ENCODE results near the gene APELA. TPM values are rescaled to one million over a fixed set of nuclear protein-coding genes. Genes with fewer than 3 reads are reported as not detected.

Gene APELA
- polyA plus RNA-seq, 3 donors, result not detected

- no peaks in the 10 kb centered on the region for H3K36me3 Mint-ChIP-seq
- H3K9ac ChIP-seq (ENCODE audit: insufficient read depth, low read length, poor library complexity, severe bottlenecking), result no peak overlapping the region
- 96% methylated on average over 3 of the region's 5 CpGs for WGBS (ENCODE audit: insufficient coverage)
- H3K27me3 ChIP-seq (ENCODE audit: control insufficient read depth in 2 of 2, insufficient read depth in 2 of 2, low read length in 2 of 2), result no peaks in the 10 kb centered on the region
- H3K27ac ChIP-seq (ENCODE audit: low read depth in 1 of 2, low read length in 2 of 2), result no peak overlapping the region
- intact Hi-C loops (cut with micrococcal nuclease), result no loop called here
- no peak for TF ChIP-seq CTCF (IDR thresholded peaks at IDR 0.05)
- no peaks in the 10 kb centered on the region for H3K36me3 ChIP-seq (replicated peaks in 1 of 2; ENCODE audit: control insufficient read depth in 1 of 2, insufficient read depth in 2 of 2, low read length in 2 of 2)
- peaks cover 0 to 6% (median 1%) of the 10 kb centered on the region in 7 donors for H3K9me3 Mint-ChIP-seq
- no peak for DNase-seq
- no peaks in the 10 kb centered on the region for H4K20me1 ChIP-seq (ENCODE audit: insufficient read depth, low read length)
- peaks cover 0 to 12% of the 10 kb centered on the region in 2 donors for H3K4me1 ChIP-seq (ENCODE audit: control insufficient read depth in 1 of 2, insufficient read depth in 2 of 2, low read length in 2 of 2)
- H3K4me3 Mint-ChIP-seq, result no peak overlapping the region
- no peaks in the 10 kb centered on the region for H3K9me3 ChIP-seq (replicated peaks in 1 of 2; ENCODE audit: control insufficient read depth in 1 of 2, insufficient read depth in 1 of 2, low read length in 2 of 2)
- H3K79me2 ChIP-seq (ENCODE audit: insufficient read depth, low read length), result no peaks in the 10 kb centered on the region
- H3K4me3 ChIP-seq (replicated peaks in 1 of 3; ENCODE audit: low read depth in 2 of 3, low read length in 3 of 3), result no peak overlapping the region
- no peak overlapping the region for H2AFZ ChIP-seq (ENCODE audit: insufficient read depth, low read depth, low read length, poor library complexity, severe bottlenecking)
- peak overlapping the region in 1 of 7 donors; percentile 50 for H3K27ac Mint-ChIP-seq
- peaks cover 10% of the 10 kb centered on the region for H3K4me1 Mint-ChIP-seq
- peaks cover 0 to 1% (median 0%) of the 10 kb centered on the region in 3 donors for H3K27me3 Mint-ChIP-seq (ENCODE audit: low read depth in 3 of 3)
- no peak overlapping the region for H3K4me2 ChIP-seq (replicated peaks; ENCODE audit: extremely low read depth, low read length, poor library complexity, severe bottlenecking)
These were observed 27.4 kb downstream of the APELA start for GRCh38 chr4:164904336-164904735.

- Mint-ChIP-seq H3K4me1 (peaks cover 10% of the 10 kb centered on the region), H3K9me3 (peaks cover 0 to 8% (median 3%) of the 10 kb centered on the region in 7 donors), H3K27me3 (ENCODE audit: low read depth in 3 of 3) (peaks cover 0 to 1% (median 0%) of the 10 kb centered on the region in 3 donors), H3K4me3 (peak overlapping the region in 1 of 2 donors; percentile 48), H3K36me3 (no peaks in the 10 kb centered on the region), H3K27ac (no peak overlapping the region)
- Histone ChIP-seq H3K4me3 (replicated peaks in 1 of 3; ENCODE audit: low read depth in 2 of 3, low read length in 3 of 3) (no peak overlapping the region), H4K20me1 (ENCODE audit: insufficient read depth, low read length) (no peaks in the 10 kb centered on the region), H3K27ac (ENCODE audit: low read depth in 1 of 2, low read length in 2 of 2) (no peak overlapping the region), H3K79me2 (ENCODE audit: insufficient read depth, low read length) (no peaks in the 10 kb centered on the region), H3K36me3 (replicated peaks in 1 of 2; ENCODE audit: control insufficient read depth in 1 of 2, insufficient read depth in 2 of 2, low read length in 2 of 2) (no peaks in the 10 kb centered on the region), H3K4me1 (ENCODE audit: control insufficient read depth in 1 of 2, insufficient read depth in 2 of 2, low read length in 2 of 2) (peaks cover 0 to 12% of the 10 kb centered on the region in 2 donors), H2AFZ (ENCODE audit: insufficient read depth, low read depth, low read length, poor library complexity, severe bottlenecking) (peak overlapping the region; percentile 35), H3K4me2 (replicated peaks; ENCODE audit: extremely low read depth, low read length, poor library complexity, severe bottlenecking) (no peak overlapping the region), H3K27me3 (ENCODE audit: control insufficient read depth in 2 of 2, insufficient read depth in 2 of 2, low read length in 2 of 2) (no peaks in the 10 kb centered on the region), H3K9ac (ENCODE audit: insufficient read depth, low read length, poor library complexity, severe bottlenecking) (no peak overlapping the region), H3K9me3 (replicated peaks in 1 of 2; ENCODE audit: control insufficient read depth in 1 of 2, insufficient read depth in 1 of 2, low read length in 2 of 2) (no peaks in the 10 kb centered on the region)
- no peak for TF ChIP-seq CTCF (IDR thresholded peaks at IDR 0.05)
- WGBS (ENCODE audit: insufficient coverage), result no CpG with 5 or more reads among the region's 2 CpGs
- DNase-seq, result no peak
- intact Hi-C loops (cut with micrococcal nuclease), result no loop called here
These were observed 28.0 kb downstream of the APELA start for GRCh38 chr4:164904941-164905340.

Data from CD14-positive monocyte (primary cell).